Tibial nerve (tissue), 4 donors: ENCODE measurements around the gene CD83.

Source experiments
- CTCF ChIP-seq, 5 experiments: fragments of 200-600 bp in 3 of 5; fragments of 450-650 bp in 2 of 5; sonication (generic) in 3 of 5; IDR thresholded peaks; one replicate each; pipeline ENCODE4 v1.5.1; 2016 to 2019; ENCODE audit warnings: antibody characterized with exemption in 5 of 5, mild to moderate bottlenecking in 3 of 5, moderate library complexity in 2 of 5
- EP300 ChIP-seq, 2 donors: sonication (generic); formaldehyde crosslinking; IDR thresholded peaks; one replicate each; pipeline ENCODE4 v1.6.1; 2017; ENCODE audit warnings: antibody characterized with exemption in 2 of 2, mild to moderate bottlenecking in 1 of 2
- POLR2A ChIP-seq, 2 donors: fragments of 450-650 bp; IDR thresholded peaks; one replicate each; pipeline ENCODE4 v1.6.1; 2017; ENCODE audit warnings: antibody characterized with exemption in 2 of 2, mild to moderate bottlenecking in 2 of 2, moderate library complexity in 2 of 2

- TF ChIP-seq POLR2A (IDR thresholded peaks at IDR 0.05): no peak
- no peak for TF ChIP-seq CTCF (IDR thresholded peaks at IDR 0.05)
- no peak for TF ChIP-seq EP300 (IDR thresholded peaks at IDR 0.05)
Measured at GRCh38 chr6:14180609-14181008, 63.0 kb downstream of the CD83 start.
